Cardiac fibroblast (primary cell): ENCODE measurements around the gene CLSTN2.

ENCODE experiments used
- DNase-seq, 2 donors: peaks; one replicate each; pipeline versions ENCODE4 v3.0.0 to v3.0.0-alpha.2; 2010; ENCODE audit warnings: low read depth in 2 of 2
- H3K4me3 ChIP-seq, 2 donors: replicated peaks in 1 of 2; 1 replicate in 1 of 2; 2 replicates in 1 of 2; pipeline ENCODE4 v1.5.1; 2011; ENCODE audit warnings: low read depth in 2 of 2, low read length in 2 of 2, mild to moderate bottlenecking in 2 of 2, moderate library complexity in 1 of 2
- CTCF ChIP-seq: IDR thresholded peaks from one replicate; pipeline ENCODE4 v1.5.1; 2011; ENCODE audit warnings: low read depth, mild to moderate bottlenecking, low read length, inconsistent platforms

Gene CLSTN2

GRCh38 chr3:140086642-140087041 is 151.7 kb downstream of the CLSTN2 start:
- H3K4me3 ChIP-seq, result no peak overlapping the region
- no peak for DNase-seq
- TF ChIP-seq CTCF, result no peak

GRCh38 chr3:140088058-140088457 is 153.1 kb downstream of the CLSTN2 start:
- no peak for DNase-seq
- no peak for TF ChIP-seq CTCF
- H3K4me3 ChIP-seq, result no peak overlapping the region

GRCh38 chr3:140088513-140088912 is 153.5 kb downstream of the CLSTN2 start:
- no peak overlapping the region for H3K4me3 ChIP-seq
- TF ChIP-seq CTCF, result no peak
- DNase-seq, result no peak

GRCh38 chr3:140089403-140090072 is 154.6 kb downstream of the CLSTN2 start:
- TF ChIP-seq CTCF, result no peak
- DNase-seq, result no peak
- no peak overlapping the region for H3K4me3 ChIP-seq

- DNase-seq, result no peak
- TF ChIP-seq CTCF, result no peak
- H3K4me3 ChIP-seq, result no peak overlapping the region
These were observed 156.2 kb downstream of the CLSTN2 start for GRCh38 chr3:140091143-140091542.

GRCh38 chr3:140092848-140093536 is 158.0 kb downstream of the CLSTN2 start:
- DNase-seq, result no peak
- no peak for TF ChIP-seq CTCF
- no peak overlapping the region for H3K4me3 ChIP-seq
